PC-9 (cell line): ENCODE results near the gene WWC2.

Experiments used
- EZH2 ChIP-seq: fragments of 200-600 bp; sonication (generic); IDR thresholded peaks from 2 replicates; pipeline ENCODE4 v1.8.0; 2017; ENCODE audit warnings: antibody characterized with exemption, low read depth
- TF ChIP-seq, protein P1 (sequence below): fragments of 200-600 bp; sonication (generic); conservative IDR thresholded peaks from 2 replicates; pipeline ENCODE4 v1.6.1; 2017; ENCODE audit warnings: mixed run types, antibody characterized with exemption, mild to moderate bottlenecking, moderate library complexity

DNA sequence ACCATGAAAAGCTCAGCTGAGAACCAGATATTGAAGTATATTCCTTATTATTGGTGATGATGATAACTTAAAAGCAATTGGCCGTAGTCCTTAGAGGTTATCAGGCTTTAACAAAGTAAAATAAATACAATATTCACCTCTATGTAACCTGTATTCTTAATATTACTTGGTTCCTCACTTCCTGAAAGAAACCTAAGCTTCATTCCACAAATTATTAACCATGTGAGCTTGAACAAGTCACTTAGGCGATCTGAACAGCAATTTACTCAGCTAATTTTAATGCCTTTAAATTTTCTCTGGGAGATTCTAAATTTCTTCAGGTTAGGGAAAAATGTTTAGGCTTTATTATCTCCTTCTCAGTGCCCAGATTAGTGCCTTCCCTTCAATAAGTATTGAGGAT lies 151.8 kb downstream of the WWC2 start:
- no peak for TF ChIP-seq EZH2
- TF ChIP-seq, protein P1, sequence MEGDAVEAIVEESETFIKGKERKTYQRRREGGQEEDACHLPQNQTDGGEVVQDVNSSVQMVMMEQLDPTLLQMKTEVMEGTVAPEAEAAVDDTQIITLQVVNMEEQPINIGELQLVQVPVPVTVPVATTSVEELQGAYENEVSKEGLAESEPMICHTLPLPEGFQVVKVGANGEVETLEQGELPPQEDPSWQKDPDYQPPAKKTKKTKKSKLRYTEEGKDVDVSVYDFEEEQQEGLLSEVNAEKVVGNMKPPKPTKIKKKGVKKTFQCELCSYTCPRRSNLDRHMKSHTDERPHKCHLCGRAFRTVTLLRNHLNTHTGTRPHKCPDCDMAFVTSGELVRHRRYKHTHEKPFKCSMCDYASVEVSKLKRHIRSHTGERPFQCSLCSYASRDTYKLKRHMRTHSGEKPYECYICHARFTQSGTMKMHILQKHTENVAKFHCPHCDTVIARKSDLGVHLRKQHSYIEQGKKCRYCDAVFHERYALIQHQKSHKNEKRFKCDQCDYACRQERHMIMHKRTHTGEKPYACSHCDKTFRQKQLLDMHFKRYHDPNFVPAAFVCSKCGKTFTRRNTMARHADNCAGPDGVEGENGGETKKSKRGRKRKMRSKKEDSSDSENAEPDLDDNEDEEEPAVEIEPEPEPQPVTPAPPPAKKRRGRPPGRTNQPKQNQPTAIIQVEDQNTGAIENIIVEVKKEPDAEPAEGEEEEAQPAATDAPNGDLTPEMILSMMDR = no peak
